OCI-LY7 (cell line): ENCODE results near the gene MAP2K7.

Experiments
- CTCF ChIP-seq: fragments of 200-600 bp; sonication (generic); conservative IDR thresholded peaks from 2 replicates; pipeline ENCODE4 v1.5.1; 2014; ENCODE audit warnings: mild to moderate bottlenecking, antibody characterized with exemption, low read length, moderate library complexity, mixed read lengths
- EZH2phosphoT487 ChIP-seq: fragments of 200-600 bp; sonication (generic); IDR thresholded peaks from 2 replicates; pipeline ENCODE4 v1.6.1; 2018; ENCODE audit warnings: low read depth, borderline replicate concordance, mild to moderate bottlenecking, mixed run types, antibody characterized with exemption, low read length, moderate library complexity, mixed read lengths

DNA sequence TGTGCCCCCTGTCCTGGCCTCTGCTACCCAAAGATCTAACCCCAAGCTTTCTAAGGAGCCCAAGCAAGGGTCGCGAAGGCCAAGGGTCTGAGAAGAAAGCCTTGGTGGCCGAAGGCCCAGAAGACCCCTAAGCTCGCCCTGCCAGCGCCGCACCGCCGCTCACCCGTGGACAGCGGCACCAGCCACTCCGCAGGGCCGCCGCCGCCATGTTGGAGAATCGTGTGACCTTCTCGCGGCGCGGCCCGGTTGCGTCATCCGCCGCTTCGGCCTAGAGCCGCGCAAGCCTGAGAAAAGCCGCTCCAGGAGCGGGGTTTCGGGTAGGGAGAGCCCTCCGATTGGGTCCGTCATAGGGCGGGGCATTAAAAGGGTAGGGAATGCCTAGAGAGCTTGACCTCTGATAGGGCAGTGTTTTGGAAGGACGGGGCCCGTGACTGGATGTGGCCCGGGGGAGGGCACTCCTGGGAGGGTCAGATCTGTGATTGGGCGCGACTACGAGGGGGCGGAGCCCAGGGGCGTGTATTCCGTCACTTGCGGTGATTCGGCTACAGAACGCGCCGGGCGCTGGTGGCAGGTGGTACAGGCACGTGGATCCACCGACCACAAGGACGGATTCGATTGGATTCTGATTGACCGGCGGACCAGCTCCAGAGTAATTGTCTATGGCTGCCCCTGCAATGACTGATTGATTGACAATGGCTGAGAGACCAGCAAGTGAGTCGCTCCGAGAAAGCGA, 39.9 kb downstream of the MAP2K7 start, which contains the start of gene TIMM44:
- TF ChIP-seq CTCF: no peak
- TF ChIP-seq EZH2phosphoT487: no peak
